Measurements from ENCODE around the gene USP5.

GRCh38 chr12:6890789-6891645 is 39.1 kb downstream of the USP5 start:
- TF ChIP-seq EP300 (conservative IDR thresholded peaks at IDR 0.05; ENCODE audit: poor library complexity, severe bottlenecking) (peak; percentile 60), REST (IDR thresholded peaks at IDR 0.05; ENCODE audit: borderline replicate concordance) (no peak), CTCF (IDR thresholded peaks at IDR 0.05; ENCODE audit: poor library complexity, severe bottlenecking) (peak; percentile 97), SMC3 (conservative IDR thresholded peaks at IDR 0.05; ENCODE audit: poor library complexity) (peak; percentile 77), POLR2AphosphoS5 (IDR thresholded peaks at IDR 0.05) (peak; percentile 74), EZH2 (IDR thresholded peaks at IDR 0.05; ENCODE audit: borderline replicate concordance, insufficient read depth, low read length, poor library complexity, severe bottlenecking) (no peak)
